ENCODE measurements around the gene GNAS-AS1. TPM values are rescaled to one million over a fixed set of nuclear protein-coding genes. Genes with fewer than 3 reads are reported as not detected.
A peak's percentile ranks its signal among the peaks of the same experiment; 100 is the strongest.

Gene GNAS-AS1
- total RNA-seq, result 0.25 TPM
- long read RNA-seq, result 0 reads

GRCh38 chr20:58850693-58851174, at the start of gene GNAS-AS1:
Gene GNAS-AS1 (minus strand): TSS chr20:58850902.
- Histone ChIP-seq H3K9me3 (replicated peaks) (no peaks in the 10 kb centered on the region), H3K4me3 (peak within 1 kb of the TSS; percentile 71), H3K4me1 (peaks cover 32% of the 10 kb centered on the region), H3K27ac (replicated peaks) (no peak within 1 kb of the TSS), H3K36me3 (no peaks in the 10 kb centered on the region), H3K27me3 (ENCODE audit: low read depth) (peaks cover 85% of the 10 kb centered on the region)
- TF ChIP-seq CTCF (IDR thresholded peaks at IDR 0.05; ENCODE audit: borderline replicate concordance), result no peak
- DNase-seq, result peak; percentile 85
- intact Hi-C loops (cut with micrococcal nuclease), result no loop called here

GRCh38 chr20:58900397-58900796, 49.7 kb upstream of the GNAS-AS1 start:
- no peak for DNase-seq
- intact Hi-C loops (cut with micrococcal nuclease), result loop anchor here (10.0 kb wide), 1 partner anchor 84 kb away; the partner anchor contains the start of gene NELFCD

GRCh38 chr20:58899512-58899911, 48.8 kb upstream of the GNAS-AS1 start:
- no peak overlapping the region for H3K27ac ChIP-seq (replicated peaks)
- peaks cover 99% of the 10 kb centered on the region for H3K4me1 ChIP-seq
- intact Hi-C loops (cut with micrococcal nuclease), result no loop called here

More at GRCh38 chr20:58900397-58900796, 49.7 kb upstream of the GNAS-AS1 start:
- no peak overlapping the region for H3K4me3 ChIP-seq
- no peaks in the 10 kb centered on the region for H3K27me3 ChIP-seq (ENCODE audit: low read depth)
- H3K4me1 ChIP-seq, result peaks cover 94% of the 10 kb centered on the region
- no peak for TF ChIP-seq CTCF (IDR thresholded peaks at IDR 0.05; ENCODE audit: borderline replicate concordance)
- H3K27ac ChIP-seq (replicated peaks), result peak overlapping the region; percentile 25
- H3K36me3 ChIP-seq, result peaks cover 26% of the 10 kb centered on the region
- H3K9me3 ChIP-seq (replicated peaks), result no peaks in the 10 kb centered on the region

GRCh38 chr20:58898629-58899408, 48.1 kb upstream of the GNAS-AS1 start:
- no peak for DNase-seq
- H3K4me3 ChIP-seq, result peak overlapping the region; percentile 0
- H3K9me3 ChIP-seq (replicated peaks), result no peaks in the 10 kb centered on the region
- H3K27ac ChIP-seq (replicated peaks), result peak overlapping the region; percentile 61
- H3K27me3 ChIP-seq (ENCODE audit: low read depth), result no peaks in the 10 kb centered on the region
- TF ChIP-seq CTCF (IDR thresholded peaks at IDR 0.05; ENCODE audit: borderline replicate concordance), result no peak
- intact Hi-C loops (cut with micrococcal nuclease), result no loop called here
- peaks cover 10% of the 10 kb centered on the region for H3K36me3 ChIP-seq
- H3K4me1 ChIP-seq, result peaks cover 99% of the 10 kb centered on the region

More at GRCh38 chr20:58899512-58899911, 48.8 kb upstream of the GNAS-AS1 start:
- no peak for TF ChIP-seq CTCF (IDR thresholded peaks at IDR 0.05; ENCODE audit: borderline replicate concordance)
- Histone ChIP-seq H3K27me3 (ENCODE audit: low read depth) (no peaks in the 10 kb centered on the region), H3K4me3 (no peak overlapping the region), H3K36me3 (peaks cover 17% of the 10 kb centered on the region), H3K9me3 (replicated peaks) (no peaks in the 10 kb centered on the region)
- DNase-seq, result no peak

- Histone ChIP-seq H3K36me3 (peaks cover 5% of the 10 kb centered on the region), H3K9me3 (replicated peaks) (no peaks in the 10 kb centered on the region), H3K27ac (replicated peaks) (peak overlapping the region; percentile 61), H3K4me1 (peaks cover 99% of the 10 kb centered on the region), H3K4me3 (peak overlapping the region; percentile 28), H3K27me3 (ENCODE audit: low read depth) (no peaks in the 10 kb centered on the region)
- no peak for DNase-seq
- intact Hi-C loops (cut with micrococcal nuclease), result no loop called here
- no peak for TF ChIP-seq CTCF (IDR thresholded peaks at IDR 0.05; ENCODE audit: borderline replicate concordance)
These were observed 46.8 kb upstream of the GNAS-AS1 start for GRCh38 chr20:58897488-58897887.

All from left ventricle myocardium inferior (tissue), 1 donor.